Muscle layer of duodenum (tissue), 2 donors: ENCODE measurements around the gene SLC6A13.
"Not testable (repeated sequence)": the region's sequence is repeated elsewhere in the genome, so short reads cannot be mapped to it uniquely, and the experiment has no call there.

ENCODE experiments used
- H3K27ac ChIP-seq: one replicate; pipeline ENCODE4 v1.7.0; 2013; ENCODE audit warnings: mild to moderate bottlenecking, low read length
- H3K27me3 ChIP-seq: one replicate; pipeline ENCODE4 v1.7.0; 2013; ENCODE audit warnings: low read depth, mild to moderate bottlenecking, control low read depth, low read length
- H3K36me3 ChIP-seq, 2 donors: one replicate each; pipeline ENCODE4 v1.7.0; 2013; ENCODE audit warnings: low read length in 2 of 2, control low read depth in 1 of 2, mild to moderate bottlenecking in 1 of 2; ENCODE audit not compliant: insufficient read depth in 2 of 2, control insufficient read depth in 1 of 2
- H3K4me1 ChIP-seq, 2 donors: one replicate each; pipeline ENCODE4 v1.7.0; 2013; ENCODE audit warnings: low read length in 2 of 2, mild to moderate bottlenecking in 2 of 2, control low read depth in 1 of 2, moderate library complexity in 1 of 2; ENCODE audit not compliant: insufficient read depth in 2 of 2, control insufficient read depth in 1 of 2
- H3K4me3 ChIP-seq, 2 donors: one replicate each; pipeline ENCODE4 v1.7.0; 2013; ENCODE audit warnings: low read length in 2 of 2, low read depth in 1 of 2, mild to moderate bottlenecking in 1 of 2
- H3K9me3 ChIP-seq, 2 donors: one replicate each; pipeline ENCODE4 v1.7.0; 2013; ENCODE audit warnings: low read length in 2 of 2, control low read depth in 1 of 2, mild to moderate bottlenecking in 1 of 2; ENCODE audit not compliant: control insufficient read depth in 1 of 2
- donor health status: healthy.

The SLC6A13 gene

DNA sequence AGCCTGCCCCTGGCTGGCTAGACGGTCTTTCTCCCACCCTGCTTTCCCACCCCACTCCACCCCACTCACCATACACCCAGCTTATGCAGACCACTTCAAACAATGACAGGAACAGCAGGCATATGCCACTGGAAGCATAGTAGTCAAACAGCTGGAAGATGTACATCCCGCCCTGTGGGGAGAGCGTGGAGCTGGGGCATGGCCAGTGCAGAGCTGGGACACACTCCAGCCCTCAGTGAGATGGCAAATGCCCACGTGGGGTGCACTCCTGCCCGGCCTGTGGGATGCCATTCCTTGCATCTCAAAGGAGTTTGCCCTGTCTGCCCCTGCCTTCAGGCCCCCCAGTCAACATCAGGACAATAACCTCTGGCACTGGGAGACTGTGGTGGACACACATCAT lies 67.5 kb downstream of the SLC6A13 start:
- Histone ChIP-seq H3K27ac (no peak overlapping the region), H3K36me3 (no peaks in the 10 kb centered on the region), H3K27me3 (no peaks in the 10 kb centered on the region), H3K4me3 (no peak overlapping the region), H3K9me3 (no peaks in the 10 kb centered on the region), H3K4me1 (no peaks in the 10 kb centered on the region)

DNA sequence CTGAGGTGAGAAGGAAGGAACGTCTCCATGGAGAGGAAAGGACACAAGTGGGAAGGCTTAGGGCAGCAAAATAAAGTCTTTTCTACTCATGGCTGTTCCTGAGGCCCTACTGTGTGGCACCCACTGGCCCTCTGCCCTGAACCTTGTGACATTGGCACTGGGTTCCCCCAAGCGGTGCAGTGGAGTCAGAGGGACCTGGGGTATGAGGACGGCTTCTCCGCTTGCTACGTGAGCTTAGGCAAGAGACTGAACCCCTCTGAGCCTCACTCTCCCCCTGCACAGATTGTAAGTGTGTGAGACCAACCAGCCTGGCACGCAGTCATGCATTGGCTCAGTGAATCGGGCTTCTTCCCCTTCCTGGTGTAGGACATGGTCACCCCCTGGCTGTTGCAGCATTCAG lies 68.4 kb downstream of the SLC6A13 start:
- H3K27ac ChIP-seq: no peak overlapping the region
- H3K9me3 ChIP-seq: no peaks in the 10 kb centered on the region
- no peak overlapping the region for H3K4me3 ChIP-seq
- H3K36me3 ChIP-seq: no peaks in the 10 kb centered on the region
- H3K27me3 ChIP-seq: no peaks in the 10 kb centered on the region
- peaks cover 0 to 4% of the 10 kb centered on the region in 2 donors for H3K4me1 ChIP-seq

GRCh38 chr12:193261-193660 lies 69.4 kb downstream of the SLC6A13 start:
- Histone ChIP-seq H3K27me3 (no peaks in the 10 kb centered on the region), H3K27ac (no peak overlapping the region), H3K36me3 (no peaks in the 10 kb centered on the region), H3K4me3 (no peak overlapping the region), H3K9me3 (no peaks in the 10 kb centered on the region), H3K4me1 (peaks cover 0 to 14% of the 10 kb centered on the region in 2 donors)

DNA sequence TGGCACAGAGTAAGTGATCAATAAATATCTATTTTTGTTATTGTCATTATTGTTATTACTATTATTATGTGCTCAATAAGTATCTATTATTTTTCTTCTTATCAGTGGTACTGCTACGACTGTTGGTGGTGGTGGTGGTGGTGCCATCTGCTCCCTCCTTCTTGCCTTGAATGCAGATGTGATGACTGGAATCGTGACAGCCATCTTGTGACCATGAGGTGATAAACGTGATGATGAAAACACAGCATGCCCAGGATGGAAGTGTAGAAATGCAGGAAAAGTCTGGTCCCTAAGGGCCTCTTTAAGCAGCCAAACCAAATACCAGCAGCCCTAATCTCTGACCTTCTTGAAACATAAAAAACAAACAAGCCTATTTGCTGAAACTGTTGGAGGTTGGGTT lies 71.1 kb downstream of the SLC6A13 start:
- H3K27me3 ChIP-seq: no peaks in the 10 kb centered on the region
- H3K9me3 ChIP-seq: no peaks in the 10 kb centered on the region
- no peak overlapping the region for H3K27ac ChIP-seq
- no peaks in the 10 kb centered on the region for H3K36me3 ChIP-seq
- peaks cover 0 to 14% of the 10 kb centered on the region in 2 donors for H3K4me1 ChIP-seq
- no peak overlapping the region for H3K4me3 ChIP-seq

DNA sequence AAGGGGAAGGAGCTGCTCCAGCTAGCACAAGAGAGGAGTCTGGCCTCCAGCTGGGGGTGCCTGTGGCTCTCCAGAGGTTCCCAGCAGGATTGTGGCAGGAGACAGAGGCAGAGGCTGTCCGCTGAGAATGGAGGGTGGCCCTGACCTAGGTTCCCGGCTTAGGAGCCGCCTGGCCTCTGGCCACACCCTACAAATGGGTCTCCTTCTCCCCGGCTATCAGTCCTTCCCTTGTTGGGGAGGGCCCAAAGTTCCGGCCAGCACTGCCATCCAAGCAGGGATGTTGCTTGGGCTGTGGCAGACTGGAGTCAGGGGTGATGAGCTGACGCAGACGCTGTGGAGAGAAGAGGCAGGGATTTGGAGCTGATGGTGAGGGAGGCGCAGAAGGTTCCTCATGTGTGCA lies 71.8 kb downstream of the SLC6A13 start:
- no peaks in the 10 kb centered on the region for H3K36me3 ChIP-seq
- no peak overlapping the region for H3K27ac ChIP-seq
- no peaks in the 10 kb centered on the region for H3K9me3 ChIP-seq
- H3K4me3 ChIP-seq: no peak overlapping the region
- H3K27me3 ChIP-seq: no peaks in the 10 kb centered on the region
- peaks cover 0 to 14% of the 10 kb centered on the region in 2 donors for H3K4me1 ChIP-seq

GRCh38 chr12:189622-189962 lies 73.0 kb downstream of the SLC6A13 start:
- Histone ChIP-seq H3K4me3 (peak overlapping the region in 1 of 2 donors; percentile 65), H3K36me3 (no peaks in the 10 kb centered on the region), H3K4me1 (peaks cover 0 to 14% of the 10 kb centered on the region in 2 donors), H3K27ac (no peak overlapping the region), H3K27me3 (no peaks in the 10 kb centered on the region), H3K9me3 (no peaks in the 10 kb centered on the region)

GRCh38 chr12:188910-189621 lies 73.6 kb downstream of the SLC6A13 start:
- Histone ChIP-seq H3K27me3 (no peaks in the 10 kb centered on the region), H3K9me3 (no peaks in the 10 kb centered on the region), H3K4me3 (peak overlapping the region; percentile 55 to 65), H3K4me1 (peaks cover 0 to 14% of the 10 kb centered on the region in 2 donors), H3K36me3 (no peaks in the 10 kb centered on the region), H3K27ac (no peak overlapping the region)

DNA sequence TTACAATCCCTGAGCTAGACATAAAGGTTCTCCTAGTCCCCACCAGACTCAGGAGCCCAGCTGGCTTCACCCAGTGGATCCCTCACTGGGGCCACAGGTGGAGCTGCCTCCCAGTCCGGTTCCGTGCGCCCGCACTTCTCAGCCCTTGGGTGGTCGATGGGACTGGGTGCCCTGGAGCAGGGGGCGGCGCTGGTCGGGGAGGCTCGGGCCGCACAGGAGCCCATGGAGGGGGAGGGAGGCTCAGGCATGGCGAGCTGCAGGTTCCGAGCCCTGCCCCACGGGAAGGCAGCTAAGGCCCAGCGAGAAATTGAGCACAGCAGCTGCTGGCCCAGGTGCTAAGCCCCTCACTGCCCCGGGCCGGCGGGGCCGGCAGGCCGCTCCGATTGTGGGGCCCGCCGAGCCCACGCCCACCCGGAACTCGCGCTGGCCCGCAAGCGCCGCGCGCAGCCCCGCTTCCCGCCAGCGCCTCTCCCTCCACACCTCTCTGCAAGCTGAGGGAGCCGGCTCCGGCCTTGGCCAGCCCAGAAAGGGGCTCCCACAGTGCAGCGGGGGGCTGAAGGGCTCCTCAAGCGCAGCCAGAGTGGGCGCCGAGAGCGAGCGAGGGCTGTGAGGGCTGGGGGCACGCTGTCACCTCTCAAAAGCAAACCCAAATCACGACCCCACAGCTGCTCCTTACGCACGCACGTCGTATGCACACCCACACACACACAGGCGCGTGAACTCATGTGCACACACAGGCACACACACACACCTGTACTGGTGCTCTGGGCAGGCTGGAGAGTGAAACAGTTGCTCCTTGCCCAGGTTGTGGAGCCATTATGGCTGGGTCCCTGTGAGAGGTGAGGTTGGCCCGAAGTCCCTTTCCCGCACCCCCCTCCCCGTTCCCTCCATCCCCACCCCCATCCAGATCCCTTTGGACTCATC lies 74.4 kb downstream of the SLC6A13 start:
- Histone ChIP-seq H3K4me3 (peak overlapping the region; percentile 55 to 65), H3K4me1 (peaks cover 0 to 14% of the 10 kb centered on the region in 2 donors)
- H3K27ac ChIP-seq, H3K27me3 ChIP-seq, H3K9me3 ChIP-seq, H3K36me3 ChIP-seq: not testable (repeated sequence)

- H3K27me3 ChIP-seq: no peaks in the 10 kb centered on the region
- H3K36me3 ChIP-seq: no peaks in the 10 kb centered on the region
- no peak overlapping the region for H3K4me3 ChIP-seq
- peaks cover 0 to 14% of the 10 kb centered on the region in 2 donors for H3K4me1 ChIP-seq
- no peaks in the 10 kb centered on the region for H3K9me3 ChIP-seq
- H3K27ac ChIP-seq: no peak overlapping the region
These were observed 76.5 kb downstream of the SLC6A13 start for GRCh38 chr12:186006-186625.

DNA sequence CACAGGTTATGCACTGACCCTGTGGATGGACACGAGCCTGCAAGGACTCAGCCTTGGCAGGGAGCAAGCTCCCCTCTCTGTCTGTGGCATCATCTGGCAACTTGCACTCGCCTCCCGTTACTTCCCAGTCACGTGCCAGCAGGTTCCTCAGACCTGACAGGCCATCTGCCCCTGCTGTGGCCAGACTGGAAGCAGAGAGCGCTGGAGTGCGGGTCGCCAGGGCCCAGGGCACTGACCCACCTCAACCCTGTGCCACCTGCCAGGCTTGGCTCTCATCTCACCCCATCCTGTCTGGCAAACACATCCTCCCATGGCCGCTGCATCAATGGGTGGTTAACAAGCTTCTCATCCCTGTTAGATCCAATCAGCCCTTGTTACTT lies 77.1 kb downstream of the SLC6A13 start:
- Histone ChIP-seq H3K36me3 (no peaks in the 10 kb centered on the region), H3K9me3 (no peaks in the 10 kb centered on the region), H3K4me1 (peaks cover 0 to 14% of the 10 kb centered on the region in 2 donors), H3K27me3 (no peaks in the 10 kb centered on the region), H3K27ac (no peak overlapping the region), H3K4me3 (no peak overlapping the region)

GRCh38 chr12:184811-185575 lies 77.6 kb downstream of the SLC6A13 start:
- Histone ChIP-seq H3K4me1 (peaks cover 4 to 17% of the 10 kb centered on the region in 2 donors), H3K36me3 (no peaks in the 10 kb centered on the region), H3K4me3 (no peak overlapping the region), H3K9me3 (no peaks in the 10 kb centered on the region), H3K27me3 (no peaks in the 10 kb centered on the region), H3K27ac (no peak overlapping the region)
